ENCODE measurements around the gene DUOX2. TPM values are rescaled to one million over a fixed set of nuclear protein-coding genes. Genes with fewer than 3 reads are reported as not detected.
"Not testable (repeated sequence)": the region's sequence is repeated elsewhere in the genome, so short reads cannot be mapped to it uniquely, and the experiment has no call there.

DUOX2 gene
- total and polyA plus RNA-seq, 9 donors: 0.05 to 1.6 (median 0.63) TPM

DNA sequence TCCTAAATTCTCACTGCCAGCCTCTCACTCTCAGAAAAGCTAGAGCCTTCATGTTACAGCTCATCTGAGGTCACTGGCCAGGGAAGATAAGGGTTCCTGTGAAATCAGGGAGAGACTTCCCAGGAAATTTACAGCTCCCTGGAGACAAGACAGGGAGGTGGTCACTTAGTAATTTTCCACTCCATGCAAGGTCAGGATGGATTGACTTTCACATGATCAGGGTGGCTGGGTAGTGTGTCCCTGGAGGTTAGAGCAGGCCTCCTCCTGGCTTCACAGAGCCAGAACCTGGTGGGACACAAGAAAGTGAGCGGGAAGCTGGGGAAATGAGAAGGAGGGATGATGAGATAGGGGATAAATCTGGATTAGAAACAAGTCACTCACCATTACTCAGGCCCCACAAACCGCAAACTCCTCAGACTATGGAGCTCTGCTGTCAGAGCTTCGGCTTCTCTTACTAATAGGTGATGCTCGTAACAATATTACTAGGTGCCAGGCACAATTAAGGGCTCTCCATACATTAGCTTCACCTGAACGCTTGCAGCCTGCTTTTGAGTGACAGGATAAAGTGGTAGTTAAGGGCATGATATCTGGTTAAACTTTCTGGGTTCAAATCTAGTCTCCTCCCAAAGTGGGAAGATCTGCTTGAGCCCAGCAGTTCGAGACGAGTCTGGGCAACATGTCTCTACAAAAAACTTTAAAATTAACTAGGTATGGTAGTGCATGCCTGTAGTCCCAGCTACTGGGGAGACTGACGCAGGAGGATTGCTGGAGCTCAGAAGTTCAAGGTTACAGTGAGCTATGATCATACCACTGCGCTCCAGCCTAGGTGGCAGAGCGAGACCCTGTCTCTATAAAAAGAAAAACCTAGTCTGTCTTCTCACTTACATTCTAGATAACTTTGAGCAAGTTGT, 24.9 kb downstream of the DUOX2 start:
- DNase-seq: no peak
- intact Hi-C loops (cut with DNase I): no loop called here
- Histone ChIP-seq H3K4me3 (no peak overlapping the region), H3K9me3 (no peaks in the 10 kb centered on the region), H3K4me1 (ENCODE audit: insufficient read depth) (no peaks in the 10 kb centered on the region), H3K36me3 (no peaks in the 10 kb centered on the region), H3K27ac (no peak overlapping the region), H3K27me3 (no peaks in the 10 kb centered on the region)
- TF ChIP-seq EP300 (IDR thresholded peaks at IDR 0.05) (no peak), POLR2A (IDR thresholded peaks at IDR 0.05) (no peak)
- TF ChIP-seq, protein P1, sequence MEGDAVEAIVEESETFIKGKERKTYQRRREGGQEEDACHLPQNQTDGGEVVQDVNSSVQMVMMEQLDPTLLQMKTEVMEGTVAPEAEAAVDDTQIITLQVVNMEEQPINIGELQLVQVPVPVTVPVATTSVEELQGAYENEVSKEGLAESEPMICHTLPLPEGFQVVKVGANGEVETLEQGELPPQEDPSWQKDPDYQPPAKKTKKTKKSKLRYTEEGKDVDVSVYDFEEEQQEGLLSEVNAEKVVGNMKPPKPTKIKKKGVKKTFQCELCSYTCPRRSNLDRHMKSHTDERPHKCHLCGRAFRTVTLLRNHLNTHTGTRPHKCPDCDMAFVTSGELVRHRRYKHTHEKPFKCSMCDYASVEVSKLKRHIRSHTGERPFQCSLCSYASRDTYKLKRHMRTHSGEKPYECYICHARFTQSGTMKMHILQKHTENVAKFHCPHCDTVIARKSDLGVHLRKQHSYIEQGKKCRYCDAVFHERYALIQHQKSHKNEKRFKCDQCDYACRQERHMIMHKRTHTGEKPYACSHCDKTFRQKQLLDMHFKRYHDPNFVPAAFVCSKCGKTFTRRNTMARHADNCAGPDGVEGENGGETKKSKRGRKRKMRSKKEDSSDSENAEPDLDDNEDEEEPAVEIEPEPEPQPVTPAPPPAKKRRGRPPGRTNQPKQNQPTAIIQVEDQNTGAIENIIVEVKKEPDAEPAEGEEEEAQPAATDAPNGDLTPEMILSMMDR (IDR thresholded peaks at IDR 0.05): no peak
- 56 to 69% (median 57%) methylated on average over 10 of the region's 10 CpGs for WGBS, 3 donors

DNA sequence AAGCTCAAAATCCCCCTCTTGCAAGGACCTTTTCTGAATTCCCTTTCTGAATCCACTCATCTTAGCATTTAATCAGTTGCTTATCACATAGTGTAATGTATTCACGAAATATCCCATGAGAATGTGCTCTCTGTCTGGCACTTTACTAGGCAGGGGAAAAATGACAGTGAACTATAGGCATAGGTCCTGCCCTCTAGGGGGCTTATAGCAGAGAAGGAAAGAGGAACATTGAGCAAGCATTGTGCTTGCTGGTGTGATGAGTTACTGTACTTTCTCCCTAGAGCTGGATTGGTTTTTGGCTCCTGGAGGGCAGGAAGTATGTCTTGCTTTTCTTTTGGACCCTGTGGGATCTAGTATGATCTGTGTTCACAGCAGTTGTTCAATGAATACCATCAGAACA, 26.5 kb downstream of the DUOX2 start:
- Histone ChIP-seq H3K9me3 (no peaks in the 10 kb centered on the region), H3K36me3 (no peaks in the 10 kb centered on the region), H3K4me3 (no peak overlapping the region), H3K4me1 (ENCODE audit: insufficient read depth) (no peaks in the 10 kb centered on the region), H3K27ac (no peak overlapping the region), H3K27me3 (no peaks in the 10 kb centered on the region)
- no peak for DNase-seq
- TF ChIP-seq, protein P1 (IDR thresholded peaks at IDR 0.05): no peak
- TF ChIP-seq POLR2A (IDR thresholded peaks at IDR 0.05) (no peak), EP300 (IDR thresholded peaks at IDR 0.05) (no peak)
- intact Hi-C loops (cut with DNase I): no loop called here
- WGBS, 3 donors: 55 to 70% (median 59%) methylated on average over 1 of the region's 1 CpG

DNA sequence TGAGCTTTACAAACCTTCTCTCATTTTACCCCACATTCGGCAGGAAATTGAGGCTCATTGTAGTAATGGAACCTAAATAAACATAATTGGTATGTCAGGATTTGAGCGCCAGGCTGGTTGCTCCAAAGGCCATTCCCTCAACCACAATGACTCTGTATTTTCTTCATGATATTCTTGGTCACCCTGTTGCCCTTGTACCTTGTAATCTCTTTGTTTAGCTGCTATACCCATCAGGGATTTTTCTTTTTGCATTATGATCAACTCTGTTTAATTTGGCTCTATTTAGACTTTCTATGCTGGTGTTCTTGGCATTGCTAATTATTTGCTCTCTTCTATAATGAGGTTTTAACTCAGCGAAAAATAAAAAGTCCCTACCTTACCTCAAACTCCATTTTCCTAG, 29.8 kb downstream of the DUOX2 start:
- H3K4me3 ChIP-seq: no peak overlapping the region
- intact Hi-C loops (cut with DNase I): no loop called here
- no peak for TF ChIP-seq EP300 (IDR thresholded peaks at IDR 0.05)
- TF ChIP-seq POLR2A (IDR thresholded peaks at IDR 0.05): no peak
- TF ChIP-seq, protein P1 (IDR thresholded peaks at IDR 0.05): no peak
- H3K27me3 ChIP-seq: no peaks in the 10 kb centered on the region
- H3K27ac ChIP-seq: no peak overlapping the region
- no peaks in the 10 kb centered on the region for H3K9me3 ChIP-seq
- no peaks in the 10 kb centered on the region for H3K4me1 ChIP-seq (ENCODE audit: insufficient read depth)
- DNase-seq: no peak
- 76 to 90% (median 83%) methylated on average over 3 of the region's 3 CpGs for WGBS, 3 donors
- no peaks in the 10 kb centered on the region for H3K36me3 ChIP-seq

DNA sequence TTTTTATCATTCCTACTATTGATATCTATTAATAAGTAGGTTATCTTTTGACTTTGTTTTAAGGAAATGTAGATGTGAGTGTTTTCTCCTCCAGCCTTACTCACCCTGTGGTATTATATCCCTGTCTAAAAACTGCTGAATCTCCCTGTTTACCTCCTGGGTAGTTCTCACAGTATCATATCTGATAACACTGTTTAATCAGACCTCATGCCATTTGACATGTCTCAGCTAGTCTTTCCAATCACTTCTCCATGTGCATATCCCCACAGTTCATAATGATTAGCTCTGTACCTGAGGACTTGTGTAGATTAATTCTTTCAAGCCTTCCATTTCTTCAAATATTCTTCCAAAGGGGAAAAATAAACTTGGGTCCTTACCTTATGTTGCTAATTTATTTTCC, 30.7 kb downstream of the DUOX2 start:
- H3K36me3 ChIP-seq: no peaks in the 10 kb centered on the region
- no peaks in the 10 kb centered on the region for H3K4me1 ChIP-seq (ENCODE audit: insufficient read depth)
- H3K27ac ChIP-seq: no peak overlapping the region
- no peaks in the 10 kb centered on the region for H3K9me3 ChIP-seq
- H3K4me3 ChIP-seq: no peak overlapping the region
- no peak for DNase-seq
- intact Hi-C loops (cut with DNase I): no loop called here
- TF ChIP-seq POLR2A (IDR thresholded peaks at IDR 0.05) (no peak), EP300 (IDR thresholded peaks at IDR 0.05) (no peak)
- TF ChIP-seq, protein P1 (IDR thresholded peaks at IDR 0.05): no peak
- H3K27me3 ChIP-seq: no peaks in the 10 kb centered on the region

DNA sequence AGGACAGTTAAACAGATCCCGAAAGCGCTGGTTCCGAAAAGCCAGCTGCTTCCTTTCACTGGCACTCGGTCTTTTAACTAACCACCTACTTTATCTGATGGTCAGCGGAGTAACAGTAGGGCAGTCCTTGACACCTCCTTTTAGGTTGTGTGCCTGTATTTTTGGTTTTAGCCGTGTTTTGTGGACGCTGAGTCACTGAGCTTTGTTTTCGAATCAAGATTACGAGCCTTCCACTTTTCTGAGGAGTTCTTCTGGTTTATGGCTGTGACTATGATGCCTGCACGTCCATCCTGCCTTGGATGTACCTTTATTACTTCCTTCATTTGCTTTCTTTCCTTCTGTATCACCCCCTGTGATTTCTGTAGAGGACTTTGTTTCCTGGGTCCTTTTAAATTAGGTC, 31.6 kb downstream of the DUOX2 start:
- H3K9me3 ChIP-seq; H3K4me1 ChIP-seq (ENCODE audit: insufficient read depth); H3K4me3 ChIP-seq; intact Hi-C loops (cut with DNase I); H3K36me3 ChIP-seq; H3K27ac ChIP-seq; H3K27me3 ChIP-seq; DNase-seq: not testable (repeated sequence)
- 38 to 57% (median 44%) methylated on average over 5 to 10 of the region's 10 CpGs for WGBS, 3 donors

DNA sequence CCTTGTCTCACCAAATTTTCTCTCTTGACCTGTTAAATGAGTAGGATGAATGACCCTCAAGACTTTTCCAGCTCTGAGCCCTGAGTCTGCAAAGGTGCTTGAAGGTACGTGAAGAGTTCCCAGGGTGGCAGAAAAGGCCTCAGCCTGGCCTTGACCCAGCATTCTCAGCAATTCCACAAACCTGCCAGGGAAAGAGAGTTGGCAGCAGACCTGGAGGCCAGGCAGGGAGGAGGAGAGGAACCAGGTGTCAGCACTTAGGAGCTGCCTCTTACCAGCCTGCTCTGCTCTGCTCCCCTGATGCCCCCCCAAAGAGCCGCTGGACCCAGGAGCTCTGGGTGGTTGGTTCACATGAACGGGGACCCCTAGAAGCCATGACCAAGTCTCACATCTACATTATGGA, 33.4 kb downstream of the DUOX2 start:
- H3K27ac ChIP-seq; DNase-seq; H3K4me1 ChIP-seq (ENCODE audit: insufficient read depth); H3K36me3 ChIP-seq; H3K9me3 ChIP-seq; H3K27me3 ChIP-seq; H3K4me3 ChIP-seq; intact Hi-C loops (cut with DNase I): not testable (repeated sequence)
- whole genome bisulfite sequencing, 3 donors: 77 to 90% (median 90%) methylated on average over 2 to 3 of the region's 3 CpGs

DNA sequence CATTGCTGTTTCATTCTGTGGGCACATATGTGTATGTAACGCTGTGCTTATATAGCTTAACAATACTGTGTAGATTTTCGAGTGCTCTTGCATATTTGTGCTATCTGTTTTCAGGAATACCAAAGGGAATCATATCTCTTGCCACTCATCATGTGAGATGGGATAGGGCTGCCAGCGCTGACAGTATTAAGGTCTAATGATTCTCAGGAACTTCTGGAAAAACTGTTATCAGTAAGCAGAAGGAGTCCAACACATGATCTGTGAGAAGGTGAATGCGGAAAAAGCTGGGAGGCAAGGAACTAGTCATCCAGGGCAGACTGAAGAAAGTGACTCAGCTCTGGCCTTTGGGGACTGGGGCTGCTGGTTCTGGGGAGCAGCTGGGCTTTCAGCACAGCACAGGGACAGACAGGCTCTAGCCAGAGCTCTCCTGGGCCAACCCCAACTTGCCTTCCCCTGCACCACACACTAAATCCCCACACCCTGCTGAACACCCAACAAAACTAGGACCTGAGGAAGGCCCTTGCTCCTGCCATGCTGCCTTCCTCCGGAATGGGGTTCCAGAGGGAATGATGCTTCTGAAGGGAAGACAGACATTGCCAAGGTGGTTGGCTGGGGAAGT, 34.2 kb downstream of the DUOX2 start:
- H3K27ac ChIP-seq; DNase-seq; H3K36me3 ChIP-seq; H3K9me3 ChIP-seq; H3K27me3 ChIP-seq; intact Hi-C loops (cut with DNase I); H3K4me3 ChIP-seq; H3K4me1 ChIP-seq (ENCODE audit: insufficient read depth): not testable (repeated sequence)
- WGBS, 3 donors: 44 to 82% (median 55%) methylated on average over 5 of the region's 5 CpGs

Data from ovary (tissue), 9 donors.